ENCODE measurements around the gene EFCAB11. TPM values are rescaled to one million over a fixed set of nuclear protein-coding genes. Genes with fewer than 3 reads are reported as not detected.

Gene EFCAB11
- polyA plus RNA-seq, 1 donor (not counting 4 experiments of a cell fraction or from before 2014, with no cell fraction given): 12.9 TPM

GRCh38 chr14:89907655-89908054, 46.9 kb downstream of the EFCAB11 start:
- TF ChIP-seq EZH2 (IDR thresholded peaks at IDR 0.05; ENCODE audit: low read length): no peak
- TF ChIP-seq, protein P1, sequence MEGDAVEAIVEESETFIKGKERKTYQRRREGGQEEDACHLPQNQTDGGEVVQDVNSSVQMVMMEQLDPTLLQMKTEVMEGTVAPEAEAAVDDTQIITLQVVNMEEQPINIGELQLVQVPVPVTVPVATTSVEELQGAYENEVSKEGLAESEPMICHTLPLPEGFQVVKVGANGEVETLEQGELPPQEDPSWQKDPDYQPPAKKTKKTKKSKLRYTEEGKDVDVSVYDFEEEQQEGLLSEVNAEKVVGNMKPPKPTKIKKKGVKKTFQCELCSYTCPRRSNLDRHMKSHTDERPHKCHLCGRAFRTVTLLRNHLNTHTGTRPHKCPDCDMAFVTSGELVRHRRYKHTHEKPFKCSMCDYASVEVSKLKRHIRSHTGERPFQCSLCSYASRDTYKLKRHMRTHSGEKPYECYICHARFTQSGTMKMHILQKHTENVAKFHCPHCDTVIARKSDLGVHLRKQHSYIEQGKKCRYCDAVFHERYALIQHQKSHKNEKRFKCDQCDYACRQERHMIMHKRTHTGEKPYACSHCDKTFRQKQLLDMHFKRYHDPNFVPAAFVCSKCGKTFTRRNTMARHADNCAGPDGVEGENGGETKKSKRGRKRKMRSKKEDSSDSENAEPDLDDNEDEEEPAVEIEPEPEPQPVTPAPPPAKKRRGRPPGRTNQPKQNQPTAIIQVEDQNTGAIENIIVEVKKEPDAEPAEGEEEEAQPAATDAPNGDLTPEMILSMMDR (optimal IDR thresholded peaks at IDR 0.05 in 1 of 3, IDR thresholded peaks at IDR 0.05 in 1 of 3, conservative IDR thresholded peaks at IDR 0.05 in 1 of 3; ENCODE audit: extremely low read depth in 1 of 3, insufficient read depth in 2 of 3, low read length in 3 of 3): no peak
- Histone ChIP-seq H3K36me3 (ENCODE audit: control insufficient read depth in 2 of 2, extremely low read depth in 1 of 2, insufficient read depth in 2 of 2, low read length in 2 of 2) (no peaks in the 10 kb centered on the region), H3K9ac (ENCODE audit: control insufficient read depth, extremely low read depth, insufficient read depth, low read length) (no peak overlapping the region), H3K4me3 (ENCODE audit: control insufficient read depth in 2 of 3, extremely low read depth in 1 of 3, insufficient read depth in 2 of 3, low read depth in 1 of 3, low read length in 3 of 3) (no peak overlapping the region), H3K27ac (ENCODE audit: control insufficient read depth, insufficient read depth, low read length) (no peak overlapping the region), H4K20me1 (ENCODE audit: control insufficient read depth, extremely low read depth, insufficient read depth, low read length) (no peaks in the 10 kb centered on the region), H3K9me1 (ENCODE audit: control insufficient read depth, extremely low read depth, insufficient read depth, low read length) (no peaks in the 10 kb centered on the region), H3K27me3 (ENCODE audit: control insufficient read depth, extremely low read depth, insufficient read depth, low read length) (no peaks in the 10 kb centered on the region), H3K4me2 (ENCODE audit: control insufficient read depth, extremely low read depth, insufficient read depth, low read depth, low read length) (no peak overlapping the region), H2AFZ (ENCODE audit: control insufficient read depth, low read length) (no peak overlapping the region), H3K79me2 (ENCODE audit: control insufficient read depth, insufficient read depth, low read length) (no peaks in the 10 kb centered on the region), H3K9me3 (ENCODE audit: control insufficient read depth, low read depth, low read length) (no peaks in the 10 kb centered on the region), H3K4me1 (ENCODE audit: control insufficient read depth, extremely low read depth, insufficient read depth, low read length) (peaks cover 7% of the 10 kb centered on the region)
- DNase-seq (ENCODE audit: low read depth, low spot score) (no peak), FAIRE-seq (no peak)
- dilution Hi-C loops (cut with MboI; ENCODE audit: extremely low pct_ligation_motif_present, low sequenced_read_pairs): no loop called here

- Histone ChIP-seq H3K4me2 (ENCODE audit: control insufficient read depth, extremely low read depth, insufficient read depth, low read depth, low read length) (no peak overlapping the region), H3K36me3 (ENCODE audit: control insufficient read depth in 2 of 2, extremely low read depth in 1 of 2, insufficient read depth in 2 of 2, low read length in 2 of 2) (no peaks in the 10 kb centered on the region), H3K9ac (ENCODE audit: control insufficient read depth, extremely low read depth, insufficient read depth, low read length) (no peak overlapping the region), H2AFZ (ENCODE audit: control insufficient read depth, low read length) (no peak overlapping the region), H3K9me3 (ENCODE audit: control insufficient read depth, low read depth, low read length) (no peaks in the 10 kb centered on the region), H3K27ac (ENCODE audit: control insufficient read depth, insufficient read depth, low read length) (no peak overlapping the region), H3K9me1 (ENCODE audit: control insufficient read depth, extremely low read depth, insufficient read depth, low read length) (no peaks in the 10 kb centered on the region), H3K4me3 (ENCODE audit: control insufficient read depth in 2 of 3, extremely low read depth in 1 of 3, insufficient read depth in 2 of 3, low read depth in 1 of 3, low read length in 3 of 3) (no peak overlapping the region), H4K20me1 (ENCODE audit: control insufficient read depth, extremely low read depth, insufficient read depth, low read length) (no peaks in the 10 kb centered on the region), H3K27me3 (ENCODE audit: control insufficient read depth, extremely low read depth, insufficient read depth, low read length) (no peaks in the 10 kb centered on the region), H3K4me1 (ENCODE audit: control insufficient read depth, extremely low read depth, insufficient read depth, low read length) (no peaks in the 10 kb centered on the region), H3K79me2 (ENCODE audit: control insufficient read depth, insufficient read depth, low read length) (no peaks in the 10 kb centered on the region)
- dilution Hi-C loops (cut with MboI; ENCODE audit: extremely low pct_ligation_motif_present, low sequenced_read_pairs): no loop called here
- DNase-seq (ENCODE audit: low read depth, low spot score) (no peak), FAIRE-seq (no peak)
- TF ChIP-seq, protein P1 (optimal IDR thresholded peaks at IDR 0.05 in 1 of 3, IDR thresholded peaks at IDR 0.05 in 1 of 3, conservative IDR thresholded peaks at IDR 0.05 in 1 of 3; ENCODE audit: extremely low read depth in 1 of 3, insufficient read depth in 2 of 3, low read length in 3 of 3): no peak
- no peak for TF ChIP-seq EZH2 (IDR thresholded peaks at IDR 0.05; ENCODE audit: low read length)
Observed at GRCh38 chr14:89906000-89906399, 48.5 kb downstream of the EFCAB11 start.
